HepG2 (cell line): Measurements from ENCODE around the gene R3HDM1. TPM values are rescaled to one million over a fixed set of nuclear protein-coding genes. Genes with fewer than 3 reads are reported as not detected.
A peak's percentile ranks its signal among the peaks of the same experiment; 100 is the strongest.

Source experiments
- ARID2 ChIP-seq: sonication (generic); formaldehyde crosslinking; IDR thresholded peaks from 2 replicates; pipeline ENCODE4 v1.8.1; 2022; ENCODE audit warnings: mild to moderate bottlenecking, missing genetic modification reagents, borderline replicate concordance
- ATF4 ChIP-seq, 2 experiments: fragments of 450-650 bp in 1 of 2; sonication (generic) in 1 of 2; formaldehyde crosslinking; IDR thresholded peaks; 2 replicates each; pipeline versions ENCODE4 v1.5.0 to v1.8.0; 2020 to 2022; ENCODE audit warnings: mild to moderate bottlenecking in 1 of 2, missing genetic modification reagents in 1 of 2
- GMEB1 ChIP-seq: sonication (generic); formaldehyde crosslinking; IDR thresholded peaks from 2 replicates; pipeline ENCODE4 v1.5.1; 2020; ENCODE audit warnings: missing genetic modification reagents, mild to moderate bottlenecking, borderline replicate concordance
- HMG20B ChIP-seq: conservative IDR thresholded peaks from 2 replicates; pipeline ENCODE4 v1.6.1; 2016; ENCODE audit warnings: missing genetic modification reagents, missing compliant biosample characterization
- HNRNPK ChIP-seq: fragments of 200-400 bp; formaldehyde crosslinking; IDR thresholded peaks from 2 replicates; pipeline ENCODE4 v1.6.1; 2018; ENCODE audit warnings: low read length, low read depth, moderate library complexity, mild to moderate bottlenecking; ENCODE audit not compliant: poor library complexity, severe bottlenecking
- HNRNPUL1 ChIP-seq: fragments of 200-400 bp; formaldehyde crosslinking; IDR thresholded peaks from 2 replicates; pipeline ENCODE4 v1.6.1; 2017; ENCODE audit warnings: low read depth, mild to moderate bottlenecking, low read length, moderate library complexity
- HOXA7 ChIP-seq: sonication (generic); formaldehyde crosslinking; IDR thresholded peaks from 2 replicates; pipeline ENCODE4 v1.8.1; 2022; ENCODE audit warnings: mild to moderate bottlenecking, missing genetic modification reagents, moderate library complexity
- MED13 ChIP-seq: sonication (generic); formaldehyde crosslinking; IDR thresholded peaks from 2 replicates; pipeline ENCODE4 v1.5.0; 2020; ENCODE audit warnings: missing genetic modification reagents
- MIER3 ChIP-seq: IDR thresholded peaks from 2 replicates; pipeline ENCODE4 v1.6.1; 2016; ENCODE audit warnings: missing compliant biosample characterization, borderline replicate concordance
- RARG ChIP-seq: sonication (generic); formaldehyde crosslinking; IDR thresholded peaks from 2 replicates; pipeline ENCODE4 v1.4.0; 2020; ENCODE audit warnings: low read depth, mild to moderate bottlenecking, missing genetic modification reagents
- SCMH1 ChIP-seq: sonication (generic); formaldehyde crosslinking; IDR thresholded peaks from 2 replicates; pipeline ENCODE4 v1.9.0; 2021; ENCODE audit warnings: missing genetic modification reagents, mild to moderate bottlenecking, borderline replicate concordance
- SP1 ChIP-seq, 2 experiments: fragments of 450-650 bp in 1 of 2; sonication (generic) in 1 of 2; formaldehyde crosslinking in 1 of 2; IDR thresholded peaks; 2 replicates each; pipeline versions ENCODE4 v1.4.0 to v1.6.1; 2016 to 2020; ENCODE audit warnings: missing genetic modification reagents in 1 of 2
- TFDP1 ChIP-seq: IDR thresholded peaks from 2 replicates; pipeline ENCODE4 v1.6.1; 2016; ENCODE audit warnings: missing compliant biosample characterization, missing genetic modification reagents, borderline replicate concordance
- TSC22D2 ChIP-seq: sonication (generic); formaldehyde crosslinking; IDR thresholded peaks from 2 replicates; pipeline ENCODE4 v1.5.1; 2020; ENCODE audit warnings: missing genetic modification reagents, mild to moderate bottlenecking, borderline replicate concordance
- WIZ ChIP-seq: sonication (generic); formaldehyde crosslinking; IDR thresholded peaks from 2 replicates; pipeline ENCODE4 v1.5.1; 2020; ENCODE audit warnings: mild to moderate bottlenecking, missing genetic modification reagents
- ZNF496 ChIP-seq: sonication (generic); formaldehyde crosslinking; IDR thresholded peaks from 2 replicates; pipeline ENCODE4 v1.8.1; 2023; ENCODE audit warnings: mild to moderate bottlenecking, moderate library complexity, missing genetic modification reagents; ENCODE audit not compliant: insufficient replicate concordance
- ZNF513 ChIP-seq: sonication (generic); formaldehyde crosslinking; conservative IDR thresholded peaks from 2 replicates; pipeline ENCODE4 v1.5.0; 2020; ENCODE audit warnings: missing genetic modification reagents
- ZNF547 ChIP-seq: sonication (generic); formaldehyde crosslinking; IDR thresholded peaks from 2 replicates; pipeline ENCODE4 v1.5.1; 2020; ENCODE audit warnings: mild to moderate bottlenecking, missing genetic modification reagents
- ZNF549 ChIP-seq: sonication (generic); formaldehyde crosslinking; IDR thresholded peaks from 2 replicates; pipeline ENCODE4 v1.5.0; 2020; ENCODE audit warnings: missing genetic modification reagents
- ZNF570 ChIP-seq: sonication (generic); formaldehyde crosslinking; IDR thresholded peaks from 2 replicates; pipeline ENCODE4 v1.4.0; 2020; ENCODE audit warnings: mild to moderate bottlenecking, missing genetic modification reagents, borderline replicate concordance
- ZNF891 ChIP-seq: sonication (generic); formaldehyde crosslinking; IDR thresholded peaks from 2 replicates; pipeline ENCODE4 v1.5.0; 2020; ENCODE audit warnings: mild to moderate bottlenecking, missing genetic modification reagents
- ZSCAN29 ChIP-seq: sonication (generic); formaldehyde crosslinking; conservative IDR thresholded peaks from 2 replicates; pipeline ENCODE4 v1.4.0; 2020; ENCODE audit warnings: mild to moderate bottlenecking, missing genetic modification reagents
- polyA plus RNA-seq, 8 experiments: library from polyadenylated mRNA; depleted of rRNA in 3 of 8; stranded (reverse) in 7 of 8; unstranded in 1 of 8; fragments of >200 nt; fragmentation: Illumina TruSeq in 4 of 8; extraction: Trizol in 4 of 8; gene quantifications; 2 replicates each; pipeline versions ENCODE4 v1.2.1 to v1.2.3, GENCODE V29; 2011 to 2016; ENCODE audit warnings: low read depth in 4 of 8, missing spikeins in 1 of 8, mixed read lengths in 1 of 8; ENCODE audit not compliant: insufficient read depth in 1 of 8
- total RNA-seq, 5 experiments: library from RNA; depleted of rRNA; stranded (reverse); fragments of >200 nt; fragmentation: Illumina TruSeq; extraction: Trizol; gene quantifications; 2 replicates each; pipeline ENCODE4 v1.2.3, GENCODE V29; 2016; ENCODE audit warnings: low read depth in 1 of 5

Gene R3HDM1
- total and polyA plus RNA-seq, 2 of the 13 experiments (the other 11 are each of a cell fraction or from before 2014, with no cell fraction given): 15.7 to 54.3 TPM

GRCh38 chr2:135531231-135532197 lies at the start of gene R3HDM1 (continued):
- no peak; the same call in 1 of the 2 replicates for TF ChIP-seq TFDP1 (CRISPR knock-in tag)
- TF ChIP-seq ZSCAN29: no peak
- no peak for TF ChIP-seq RARG (CRISPR knock-in tag)
- 0 out of 2 replicates have a peak, but pooled peaks have one; percentile 21 for TF ChIP-seq ZNF570 (CRISPR knock-in tag)
- no peak for TF ChIP-seq TSC22D2 (CRISPR knock-in tag)
- TF ChIP-seq ZNF547 (CRISPR knock-in tag): peak; percentile 57; the same call in 1 of the 2 replicates
- no peak for TF ChIP-seq ZNF549 (CRISPR knock-in tag)
- no peak; the same call in none of the 2 replicates for TF ChIP-seq MIER3 (CRISPR knock-in tag)
- TF ChIP-seq HNRNPK: no peak
- no peak for TF ChIP-seq SP1 (IDR thresholded peaks at IDR 0.05)
- peak; percentile 17; the same call in 1 of the 2 replicates for TF ChIP-seq SP1 (CRISPR knock-in tag; IDR thresholded peaks at IDR 0.05)
- no peak for TF ChIP-seq ZNF496 (CRISPR knock-in tag)
- TF ChIP-seq ARID2 (CRISPR knock-in tag): peak; percentile 59; the same call in 1 of the 2 replicates
- no peak for TF ChIP-seq SCMH1 (CRISPR knock-in tag)
- TF ChIP-seq ZNF891: peak; percentile 80
- no peak for TF ChIP-seq GMEB1 (CRISPR knock-in tag)
- no peak for TF ChIP-seq HNRNPUL1
- TF ChIP-seq HOXA7 (CRISPR knock-in tag): no peak
- TF ChIP-seq HMG20B: no peak; the same call in 1 of the 2 replicates
- TF ChIP-seq ATF4 (CRISPR knock-in tag; IDR thresholded peaks at IDR 0.05): no peak
- TF ChIP-seq MED13 (CRISPR knock-in tag): peak; percentile 21; the same call in 1 of the 2 replicates
- TF ChIP-seq WIZ (CRISPR knock-in tag): peak; percentile 94; the same call in 1 of the 2 replicates
- TF ChIP-seq ZNF513 (CRISPR knock-in tag): no peak
